HFF-Myc (cell line): ENCODE measurements around the gene KIF19.

Source experiments
- DNase-seq: peaks from one replicate; pipeline ENCODE4 v3.0.0-alpha.2; 2011; ENCODE audit warnings: low read depth; ENCODE audit errors: extremely low read depth
- H3K4me3 ChIP-seq: replicated peaks from 2 replicates; pipeline ENCODE4 v1.5.1; 2011; ENCODE audit warnings: low read depth, mild to moderate bottlenecking, control low read depth, low read length
- CTCF ChIP-seq: IDR thresholded peaks from 2 replicates; pipeline ENCODE4 v1.5.1; 2012; ENCODE audit warnings: mild to moderate bottlenecking, low read depth, low read length, control low read depth; ENCODE audit errors: missing control alignments

KIF19 gene

GRCh38 chr17:74337834-74338500 lies 11.9 kb downstream of the KIF19 start:
- no peak for TF ChIP-seq CTCF
- no peak for DNase-seq
- H3K4me3 ChIP-seq: no peak overlapping the region

GRCh38 chr17:74339537-74340195 lies 13.6 kb downstream of the KIF19 start:
- TF ChIP-seq CTCF: no peak
- no peak for DNase-seq
- no peak overlapping the region for H3K4me3 ChIP-seq

GRCh38 chr17:74340470-74341023 lies 14.5 kb downstream of the KIF19 start:
- no peak for TF ChIP-seq CTCF
- no peak for DNase-seq
- H3K4me3 ChIP-seq: no peak overlapping the region

- no peak for DNase-seq
- no peak for TF ChIP-seq CTCF
These were observed 16.2 kb downstream of the KIF19 start for GRCh38 chr17:74342224-74342623.

GRCh38 chr17:74343121-74343520 lies 17.1 kb downstream of the KIF19 start:
- TF ChIP-seq CTCF: no peak
- H3K4me3 ChIP-seq: no peak overlapping the region
- no peak for DNase-seq

More at GRCh38 chr17:74342224-74342623, 16.2 kb downstream of the KIF19 start:
- H3K4me3 ChIP-seq: no peak overlapping the region

GRCh38 chr17:74343526-74344284 lies 17.7 kb downstream of the KIF19 start:
- H3K4me3 ChIP-seq: no peak overlapping the region
- no peak for DNase-seq
- no peak for TF ChIP-seq CTCF
